NCI-H128 (cell line): ENCODE data around the gene XXYLT1.

ENCODE experiments used
- DNase-seq: peaks from one replicate; lab custom pipeline; 2025; ENCODE audit not compliant: unreplicated experiment; lab: John Stamatoyannopoulos, UW

XXYLT1 gene

DNA sequence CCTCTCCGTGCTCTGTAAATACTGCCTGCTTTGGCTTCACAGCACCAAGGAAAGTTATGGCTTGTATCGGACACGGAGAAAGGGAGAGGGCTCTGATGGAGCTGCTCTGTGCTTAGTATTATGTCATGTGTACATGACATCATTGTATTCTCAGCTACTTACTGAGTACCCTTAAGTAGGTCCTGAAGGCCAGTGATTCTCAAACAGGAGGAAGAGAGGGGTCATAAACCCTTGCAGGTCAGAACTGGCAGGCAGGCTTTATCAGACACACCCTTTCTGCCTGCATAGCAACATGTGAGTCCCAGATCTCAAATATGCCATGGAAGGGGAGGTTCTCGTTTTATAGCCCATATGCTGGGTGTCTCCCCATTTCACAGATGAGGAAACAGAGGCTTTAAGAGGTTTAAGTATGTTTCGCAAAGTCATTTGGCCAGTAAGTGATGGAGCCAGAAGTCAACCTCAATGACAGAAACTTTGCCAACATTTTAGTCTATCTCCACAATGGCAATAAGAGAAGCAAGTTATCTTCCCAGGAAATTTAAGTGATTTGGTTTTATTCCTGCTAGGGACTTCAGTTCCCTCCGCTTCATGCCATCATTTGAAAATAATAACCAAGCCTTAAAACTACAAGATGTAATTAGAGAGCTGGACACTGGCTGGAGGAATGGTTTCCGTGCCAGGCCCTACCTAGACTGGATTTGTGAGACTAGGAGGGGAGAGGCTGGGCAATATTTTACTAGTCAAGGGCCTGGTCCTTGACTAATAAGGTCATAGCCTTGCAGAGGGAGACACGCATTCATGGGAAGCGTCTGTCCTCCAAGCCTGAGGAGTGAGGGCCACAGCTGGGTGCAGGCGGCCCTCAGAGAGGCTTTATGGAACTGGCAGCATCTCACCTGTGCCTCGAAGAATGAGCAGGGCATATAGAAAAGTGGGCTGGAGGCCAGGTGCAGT is 133.0 kb downstream of the XXYLT1 start:
- no peak for DNase-seq

DNA sequence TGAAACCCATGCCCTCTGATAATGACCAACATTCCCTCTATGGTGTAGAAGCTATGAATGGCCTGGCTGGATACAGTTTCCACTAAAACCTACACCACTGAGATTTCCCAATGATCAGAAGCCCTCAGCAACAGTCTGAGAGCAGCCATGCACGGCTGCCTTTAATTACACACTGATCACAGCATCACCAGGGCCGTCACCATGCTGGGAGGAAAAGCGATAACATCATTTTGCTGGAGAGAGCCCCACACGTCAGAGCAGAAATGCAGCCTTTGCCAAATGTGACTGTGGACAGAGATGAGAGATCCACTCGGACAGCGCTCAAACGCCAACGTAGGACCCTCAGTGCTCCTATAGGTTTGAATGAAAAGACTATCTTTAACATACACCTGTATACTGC is 135.0 kb downstream of the XXYLT1 start:
- peak; percentile 11 for DNase-seq

DNA sequence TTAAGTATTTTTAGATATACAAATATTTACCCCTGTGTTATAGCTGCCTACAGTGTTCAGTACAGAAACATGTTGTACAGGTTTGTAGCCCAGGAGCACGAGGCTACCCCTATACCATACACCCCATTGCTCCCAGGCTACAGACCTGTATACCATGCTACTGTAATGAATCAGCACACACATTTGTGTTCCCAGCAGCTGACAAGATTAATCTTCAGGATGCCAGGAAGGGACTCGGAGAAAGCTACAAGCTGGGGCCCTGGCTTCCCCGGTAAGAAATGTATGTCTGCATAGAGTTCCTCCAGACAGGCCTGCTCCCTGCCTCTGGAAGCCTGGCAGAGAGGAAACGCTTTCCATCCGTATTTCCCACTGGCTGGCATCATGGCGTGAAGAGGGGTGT is 136.5 kb downstream of the XXYLT1 start:
- DNase-seq: no peak

DNA sequence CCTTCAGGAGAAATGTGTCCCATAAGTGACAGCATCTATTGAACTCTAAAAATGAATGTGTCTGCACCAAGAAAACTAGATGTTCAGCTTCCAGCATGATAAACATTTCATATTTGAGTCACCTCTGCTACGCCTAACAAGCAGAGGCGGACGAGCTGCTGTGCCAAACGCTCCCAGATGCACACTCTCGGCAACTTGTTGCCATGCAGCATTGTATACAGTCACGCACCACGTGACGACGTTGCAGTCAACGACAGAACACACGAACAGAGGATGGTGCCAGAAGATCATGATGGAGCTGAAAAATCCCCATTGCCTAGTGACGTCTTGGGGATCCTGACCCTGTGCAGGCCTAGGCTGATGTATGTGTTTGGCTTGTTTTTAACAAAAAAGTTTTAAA is 137.5 kb downstream of the XXYLT1 start:
- peak; percentile 14 for DNase-seq

DNA sequence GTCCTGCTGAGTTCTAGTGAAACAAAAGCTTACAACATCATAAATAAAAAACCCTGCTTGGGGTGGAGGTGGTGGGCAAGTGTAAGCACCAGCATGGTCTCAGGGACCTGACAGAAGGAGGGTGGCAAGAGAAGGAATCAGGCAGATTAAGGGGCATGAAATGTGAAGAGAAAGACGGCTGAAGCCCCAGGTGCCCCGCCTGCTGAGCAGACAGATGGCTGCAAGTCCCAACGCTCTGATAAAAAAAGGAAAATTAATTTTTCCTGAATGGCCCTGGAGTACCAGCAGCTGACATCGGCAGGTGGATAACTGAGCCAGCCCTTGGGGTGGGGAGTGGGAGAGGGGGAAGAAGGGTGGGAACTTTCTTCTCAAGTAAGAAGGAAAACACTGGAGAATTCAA is 137.9 kb downstream of the XXYLT1 start:
- no peak for DNase-seq

DNA sequence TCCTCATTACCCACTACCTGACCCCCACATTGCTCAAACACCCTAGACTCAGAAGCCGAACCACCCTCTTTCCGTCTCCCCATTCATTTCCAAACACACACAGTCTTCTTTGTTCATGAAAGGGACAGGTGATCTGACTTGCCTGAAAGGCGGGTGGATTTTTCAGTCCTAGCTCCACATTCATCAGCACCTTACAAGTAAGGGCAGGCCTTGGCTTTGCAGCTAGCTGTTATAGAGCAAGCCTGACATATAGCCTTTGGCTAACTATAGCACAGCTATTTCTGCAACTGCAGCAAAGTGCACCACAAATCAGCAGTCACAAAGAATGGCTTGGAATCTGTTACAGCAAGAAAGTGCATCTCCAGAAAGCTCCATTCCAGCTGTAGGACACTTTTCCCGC is 139.8 kb downstream of the XXYLT1 start:
- no peak for DNase-seq

DNA sequence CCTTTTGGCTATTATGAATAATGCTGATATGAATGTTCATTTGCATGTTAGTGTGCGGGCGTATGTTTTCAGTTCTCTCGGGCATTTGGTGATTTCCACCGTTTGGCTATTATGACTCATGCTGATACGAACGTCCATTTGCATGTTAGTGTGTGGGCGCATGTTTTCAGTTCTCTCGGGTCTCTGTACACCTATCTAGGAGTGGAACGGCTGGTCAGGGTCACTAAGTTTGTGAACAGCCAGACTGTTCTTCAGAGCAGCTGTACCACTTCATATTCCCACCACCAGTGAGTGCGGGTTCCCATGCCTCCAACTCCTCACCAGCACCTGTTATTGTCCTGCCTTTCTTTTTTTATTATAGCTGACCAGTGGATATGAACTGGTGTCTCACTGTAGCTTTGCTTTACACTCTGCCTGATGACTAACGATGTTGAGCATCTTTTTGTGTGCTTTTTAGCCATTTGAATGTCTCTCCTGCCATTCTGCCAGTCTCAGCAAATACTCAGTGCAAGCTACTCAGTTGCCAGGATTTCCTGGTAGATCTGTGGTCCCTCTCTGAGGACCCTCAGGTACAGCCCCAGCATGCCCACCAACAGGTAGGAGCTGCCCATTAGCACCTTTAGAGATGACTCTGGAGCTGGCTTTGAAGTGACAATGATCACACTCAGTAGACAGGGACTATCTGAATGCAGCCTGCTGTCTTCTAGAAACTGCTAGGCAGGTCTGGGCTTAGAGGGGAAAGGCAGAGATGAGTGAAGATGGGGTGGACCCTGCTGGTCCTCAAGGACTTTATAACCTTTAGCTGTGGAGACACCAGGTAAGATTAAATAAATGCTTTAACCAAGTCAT is 141.1 kb downstream of the XXYLT1 start:
- no peak for DNase-seq

DNA sequence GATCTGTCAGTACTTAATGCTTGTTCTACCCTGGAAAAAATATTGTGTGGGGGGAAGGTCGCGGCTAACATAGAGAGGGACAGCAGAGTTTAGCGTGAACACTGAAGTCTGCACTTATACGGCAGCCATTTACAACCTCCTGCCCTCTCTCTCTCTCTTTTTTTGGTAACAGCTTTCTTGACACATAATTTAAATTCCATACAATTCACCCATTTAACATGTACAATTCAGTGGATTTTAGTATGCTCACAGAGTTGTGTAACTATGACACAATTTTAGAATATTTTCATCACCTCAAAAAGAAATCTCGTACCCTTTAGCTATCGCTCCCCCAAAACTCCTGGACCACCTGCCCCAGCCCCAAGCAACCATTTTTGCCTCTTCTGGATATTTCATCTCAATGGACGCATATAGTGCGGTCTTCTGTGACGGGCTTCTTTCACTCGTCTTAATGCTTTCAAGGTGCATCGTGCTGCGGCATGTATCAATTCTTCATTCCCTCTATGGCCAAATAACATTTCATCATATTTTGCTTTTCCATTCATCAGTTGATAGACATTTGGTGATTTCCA is 141.8 kb downstream of the XXYLT1 start:
- no peak for DNase-seq

DNA sequence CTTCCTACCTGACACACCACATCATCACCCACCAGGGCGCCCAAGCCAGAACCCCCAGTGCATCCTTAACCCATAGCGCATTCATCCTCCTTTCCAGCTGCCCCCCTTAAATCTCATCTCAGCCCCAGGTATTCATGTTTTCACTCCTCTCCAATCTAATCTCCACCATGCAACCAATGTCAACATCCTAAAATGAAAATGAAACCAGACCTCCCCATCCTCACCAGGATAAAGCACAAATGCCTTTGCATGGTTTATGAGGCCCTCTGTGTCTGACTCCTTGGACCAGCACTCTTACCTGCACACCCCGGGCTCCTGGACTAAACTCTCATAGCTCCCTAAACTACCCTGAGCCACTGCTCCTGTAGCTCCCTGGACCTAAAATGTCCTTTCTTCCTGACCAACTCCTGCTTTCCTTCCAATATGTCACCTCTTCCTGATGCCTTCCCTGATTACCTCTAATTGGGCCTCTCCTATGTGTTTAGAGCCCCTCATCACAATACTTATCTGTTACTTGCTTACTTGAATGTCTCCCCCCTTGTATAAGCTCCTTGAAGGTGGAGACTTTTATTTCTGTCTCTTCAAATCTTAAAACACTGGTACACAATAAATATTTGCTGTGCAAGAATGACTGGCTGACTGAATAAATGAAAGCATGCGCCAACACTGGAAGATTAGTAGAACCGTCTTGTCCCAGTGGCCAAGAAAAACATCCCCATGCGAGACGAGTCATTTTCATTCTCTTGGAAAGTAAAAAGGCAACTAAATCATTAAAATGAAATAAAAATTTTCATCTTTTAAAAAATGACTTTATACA is 142.5 kb downstream of the XXYLT1 start:
- DNase-seq: no peak

DNA sequence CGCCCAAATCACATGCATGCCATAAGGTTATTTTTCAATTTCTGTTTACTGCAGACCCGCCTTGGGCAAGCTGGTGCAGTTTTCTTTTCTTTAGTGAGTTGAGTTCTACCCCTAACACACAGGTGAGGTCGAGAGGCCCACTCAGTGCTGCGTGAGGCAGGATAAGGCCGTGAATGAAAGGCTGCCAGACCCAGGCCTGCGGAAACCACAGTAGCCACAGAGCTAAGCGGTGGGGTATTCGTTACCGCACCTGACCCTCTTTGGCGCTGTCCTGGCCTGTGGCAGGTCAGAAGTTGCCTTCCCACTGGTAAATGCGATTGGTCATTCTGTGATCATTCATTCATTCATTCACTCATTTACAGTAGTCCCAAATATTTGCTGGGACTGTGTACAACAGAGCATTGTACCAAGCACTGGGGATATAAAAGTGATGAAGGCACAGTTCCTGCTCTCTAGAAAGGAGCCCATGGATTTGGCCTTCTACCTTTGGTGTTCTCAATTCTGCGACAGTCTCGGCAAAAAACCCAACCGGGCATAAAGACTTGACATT is 144.8 kb downstream of the XXYLT1 start:
- DNase-seq: no peak

DNA sequence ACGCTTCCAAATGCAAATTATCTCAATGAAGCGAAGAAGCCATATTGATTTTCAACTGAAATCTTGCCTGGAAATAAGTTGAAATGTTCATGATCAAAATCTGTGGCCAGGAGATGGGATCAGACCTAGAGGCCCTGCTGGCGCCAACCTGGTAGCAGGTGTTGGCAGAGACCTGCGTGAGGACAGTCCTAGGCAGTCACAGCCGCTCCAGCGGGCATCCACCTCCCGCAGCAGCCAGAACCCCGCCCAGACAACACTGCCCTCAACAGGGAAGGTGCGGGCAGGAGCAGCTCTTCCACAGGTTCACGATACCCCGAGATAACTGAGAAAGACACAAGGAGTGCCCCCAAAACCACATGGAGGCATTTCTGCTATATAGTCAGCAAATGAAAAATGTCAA is 145.3 kb downstream of the XXYLT1 start:
- no peak for DNase-seq

DNA sequence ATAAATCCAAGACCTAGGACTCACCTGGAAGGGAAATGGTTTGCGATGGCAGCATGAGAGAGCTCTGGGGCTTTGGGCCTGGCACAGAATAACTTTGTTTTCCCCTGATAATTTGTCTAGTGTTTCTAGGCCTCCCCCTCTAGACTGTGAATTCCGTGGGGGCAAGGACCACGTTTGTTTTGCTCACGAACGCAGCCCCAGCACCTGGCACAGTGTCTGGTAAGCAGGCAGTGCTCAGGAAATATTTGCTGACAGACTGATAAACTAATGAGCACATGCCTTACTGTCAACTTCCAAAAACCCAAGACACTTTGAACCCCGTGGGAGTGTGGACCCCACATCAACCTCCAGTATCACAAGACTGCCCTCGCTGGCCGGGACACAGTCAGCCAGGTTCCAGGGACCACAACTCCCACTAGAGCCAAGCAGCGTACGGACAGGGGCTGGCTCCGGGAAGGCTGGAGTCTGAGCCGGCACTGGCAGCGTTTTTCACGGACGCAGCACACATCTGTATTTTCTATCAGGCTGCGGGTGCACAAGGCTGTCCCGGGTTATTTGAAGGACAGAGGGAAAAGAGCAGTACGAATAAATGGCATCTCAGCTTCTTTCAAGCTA is 146.5 kb downstream of the XXYLT1 start:
- no peak for DNase-seq

DNA sequence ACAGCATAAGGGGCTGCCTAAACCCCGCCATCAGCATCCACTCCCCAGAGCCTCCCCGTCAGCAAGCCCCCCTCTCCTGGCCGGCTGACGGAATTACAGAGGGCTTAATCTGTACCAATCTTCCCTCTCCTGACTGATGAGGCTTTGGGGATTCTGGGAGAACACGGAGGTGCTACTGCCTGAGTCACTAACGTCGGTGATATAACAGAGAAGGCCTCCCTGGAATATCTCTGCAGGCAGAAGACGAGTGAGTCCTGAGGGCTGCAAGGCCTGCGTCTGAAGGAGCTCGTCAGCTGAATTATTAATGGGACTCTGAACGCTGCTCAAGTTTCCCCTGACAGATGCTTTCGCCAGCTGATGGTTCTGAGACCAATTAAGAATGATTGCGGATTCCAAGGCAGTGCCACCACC is 147.7 kb downstream of the XXYLT1 start:
- no peak for DNase-seq

DNA sequence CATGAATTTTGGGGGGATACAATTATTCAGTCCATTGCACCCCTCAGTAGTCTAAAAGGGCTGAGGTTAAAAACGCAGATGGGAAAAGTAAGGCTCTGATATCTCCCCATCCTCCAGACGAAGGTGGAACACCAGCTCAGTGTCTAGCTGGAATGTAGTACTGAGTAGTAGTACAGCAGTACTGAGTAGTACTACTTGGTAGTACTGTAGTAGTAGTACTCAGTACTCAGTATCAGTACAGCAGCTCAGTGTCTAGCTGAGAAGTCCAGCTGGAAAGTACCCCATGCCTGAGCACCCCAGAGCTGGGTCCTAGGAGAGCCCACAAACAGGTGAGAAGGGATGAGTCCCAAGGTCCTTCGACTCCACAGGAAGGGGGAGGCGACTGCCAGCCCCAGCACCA is 148.7 kb downstream of the XXYLT1 start:
- DNase-seq: no peak

DNA sequence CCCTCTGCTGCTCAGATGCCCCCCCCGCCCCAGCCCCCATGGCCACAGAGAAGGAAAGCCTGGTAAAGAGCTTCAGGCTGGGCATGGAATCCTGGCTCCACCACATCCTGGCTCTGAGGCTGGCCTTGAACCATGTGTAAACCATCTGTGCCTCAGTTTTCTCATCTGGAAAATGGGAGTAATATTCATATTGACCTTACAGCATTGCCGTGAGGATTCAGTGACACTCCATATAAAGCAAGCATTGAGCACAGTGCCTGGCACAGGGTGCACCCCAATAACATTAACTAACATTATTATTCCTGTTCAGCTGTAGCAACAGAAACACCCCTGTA is 150.7 kb downstream of the XXYLT1 start:
- no peak for DNase-seq

DNA sequence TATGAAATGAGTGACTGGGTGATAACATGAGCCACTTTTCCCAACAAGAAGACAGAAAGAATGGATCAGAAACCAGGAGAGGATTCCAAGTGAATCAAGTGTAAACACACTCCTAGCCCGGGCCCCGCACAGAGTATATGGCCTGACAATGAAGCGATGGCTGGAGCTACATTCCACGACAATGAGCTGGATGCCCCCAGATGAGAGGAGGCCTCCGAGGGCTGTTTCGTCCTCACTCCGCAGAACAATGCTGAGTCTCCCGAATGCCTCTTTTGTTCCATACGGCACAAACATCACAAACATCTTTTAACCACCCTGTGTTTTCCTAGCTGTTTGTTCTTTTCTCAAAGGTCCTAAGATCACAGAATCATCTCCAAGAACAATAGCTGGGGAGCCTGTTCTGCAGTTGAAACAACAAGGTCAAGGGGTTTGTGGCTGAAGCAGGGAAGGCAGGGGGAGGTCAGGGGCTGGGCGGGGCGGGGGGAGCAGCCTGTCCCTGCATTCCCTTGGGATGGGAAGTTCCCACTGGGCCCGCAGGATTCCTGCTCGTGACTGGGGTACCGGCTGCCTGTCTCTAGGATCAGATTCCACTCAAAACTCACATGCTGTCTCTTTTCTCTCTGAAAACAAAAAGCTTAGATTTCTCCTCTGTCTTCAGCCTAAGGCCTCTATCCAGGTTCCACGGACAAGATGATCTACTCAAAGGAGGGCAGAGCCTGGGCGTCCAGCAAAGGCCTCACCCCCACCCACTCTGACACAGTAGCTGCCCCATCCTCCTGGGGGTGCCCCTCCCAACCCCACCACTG is 151.3 kb downstream of the XXYLT1 start:
- DNase-seq: no peak

DNA sequence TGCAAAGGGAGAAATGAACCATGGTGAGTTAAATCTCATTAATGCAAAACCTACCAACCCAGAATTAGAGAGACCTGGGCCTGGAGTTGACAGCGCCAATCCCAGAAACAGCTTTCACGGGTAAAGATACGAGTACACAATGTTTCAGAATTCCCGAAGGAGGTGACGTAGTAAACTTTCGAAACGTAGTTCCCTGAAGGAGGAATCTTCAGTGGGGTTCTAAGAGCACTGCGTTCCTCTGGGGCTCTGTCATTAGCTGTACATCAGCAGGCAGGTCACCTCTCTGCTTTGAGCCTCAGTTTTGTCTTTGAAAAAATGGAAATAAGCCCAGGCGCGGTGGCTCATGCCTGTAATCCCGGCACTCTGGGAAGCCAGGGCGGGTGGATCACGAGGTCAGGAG is 152.3 kb downstream of the XXYLT1 start:
- no peak for DNase-seq

DNA sequence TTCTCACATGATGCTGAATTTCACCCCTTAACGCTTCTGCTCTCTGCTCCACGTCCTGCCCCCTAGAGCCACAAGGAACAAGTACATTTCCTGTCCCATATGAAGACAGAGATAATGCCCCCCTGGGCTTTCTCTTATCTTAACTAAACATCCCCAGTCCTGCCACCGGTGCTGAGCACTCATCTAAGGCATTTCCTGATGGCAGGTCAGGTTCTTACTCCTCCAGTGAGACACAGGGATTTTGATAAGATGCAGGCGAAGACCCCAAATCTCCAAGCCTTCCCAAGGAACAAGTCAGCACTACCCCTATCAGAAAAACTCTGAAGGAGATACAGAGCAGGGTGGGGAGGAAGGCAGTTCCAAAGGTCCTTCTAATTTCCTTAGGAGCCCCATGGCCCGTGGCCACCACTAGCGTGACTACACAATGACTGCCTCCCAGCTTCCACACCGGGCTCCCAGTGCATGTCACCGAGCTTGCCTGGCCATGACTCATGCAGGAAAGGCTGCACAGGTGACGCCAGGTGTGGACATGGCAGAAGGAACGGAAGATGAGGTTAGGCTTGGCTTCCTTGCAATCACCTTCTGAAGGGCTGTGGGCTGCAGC is 152.9 kb downstream of the XXYLT1 start:
- no peak for DNase-seq
